Measurements from ENCODE around the gene PLEKHA3.

- no peak for TF ChIP-seq CTCF (conservative IDR thresholded peaks at IDR 0.05; ENCODE audit: low read length)
- no peak for TF ChIP-seq EZH2phosphoT487 (IDR thresholded peaks at IDR 0.05; ENCODE audit: borderline replicate concordance)
Measured at GRCh38 chr2:178480227-178481181, at the start of gene PLEKHA3.
